HG03457 (cell line): ENCODE measurements around the gene RNF130.
"Not testable (repeated sequence)": the region's sequence is repeated elsewhere in the genome, so short reads cannot be mapped to it uniquely, and the experiment has no call there.

Source experiments
- ATAC-seq: cut with Tn5 transposase; IDR thresholded peaks from one replicate; pipeline ENCODE4 v1.9.1; 2021; ENCODE audit warnings: moderate number of reproducible peaks; ENCODE audit not compliant: unreplicated experiment

The RNF130 gene

GRCh38 chr5:180026320-180026719, 45.2 kb downstream of the RNF130 start:
- ATAC-seq, result no peak

DNA sequence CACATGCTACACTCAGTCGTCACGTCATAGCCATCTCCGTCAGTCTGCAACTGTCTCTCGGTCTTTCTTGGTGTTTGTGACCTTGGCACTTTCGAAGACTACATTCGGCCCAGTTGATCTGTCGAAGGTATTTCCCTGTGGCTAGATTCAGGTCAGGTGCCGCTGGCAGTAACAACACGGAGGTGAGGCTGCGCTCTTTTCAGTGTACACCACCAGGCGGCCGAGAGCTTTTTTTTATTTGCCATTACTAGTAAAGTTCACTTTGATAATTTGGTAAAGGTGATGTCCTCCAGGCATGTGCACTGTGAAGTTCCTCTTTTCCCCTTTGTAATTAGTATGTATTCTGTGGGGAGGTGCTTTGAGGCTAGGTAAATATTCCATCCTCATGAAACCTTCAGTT, 49.7 kb downstream of the RNF130 start:
- ATAC-seq, result no peak

- ATAC-seq, result no peak
These were observed 51.4 kb downstream of the RNF130 start for GRCh38 chr5:180020176-180020575.

DNA sequence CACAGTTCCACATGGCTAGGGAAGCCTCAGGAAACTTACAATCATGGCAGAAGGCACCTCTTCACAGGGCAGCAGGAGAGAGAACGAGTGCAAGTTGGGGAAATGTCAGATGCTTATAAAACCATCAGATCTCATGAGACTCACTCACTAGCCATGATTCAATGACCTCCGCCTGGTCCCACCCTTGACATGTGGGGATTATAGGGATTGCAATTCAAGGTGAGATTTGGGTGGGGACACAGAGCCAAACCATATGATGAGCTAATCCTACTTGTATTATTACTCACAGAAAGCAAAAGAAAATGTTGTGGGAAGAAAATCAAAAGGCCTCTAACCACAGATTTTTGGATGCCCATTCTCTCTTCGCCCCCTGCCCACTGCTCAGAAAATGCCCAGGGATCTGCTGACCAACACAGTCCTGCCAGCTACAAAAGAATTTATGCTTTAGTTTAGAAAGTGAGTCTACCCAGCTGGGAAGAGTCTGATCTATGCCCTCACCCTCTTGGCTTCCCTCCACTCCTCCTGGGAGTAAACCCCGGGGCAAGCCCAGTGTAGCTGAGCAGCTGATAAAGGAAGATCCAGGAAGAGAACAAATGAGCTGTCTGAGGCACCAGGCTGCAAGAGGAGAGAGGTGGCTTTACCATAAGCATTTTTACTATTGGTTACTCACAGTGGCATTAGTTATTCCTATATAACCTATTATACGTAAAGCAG, 53.1 kb downstream of the RNF130 start:
- no peak for ATAC-seq

DNA sequence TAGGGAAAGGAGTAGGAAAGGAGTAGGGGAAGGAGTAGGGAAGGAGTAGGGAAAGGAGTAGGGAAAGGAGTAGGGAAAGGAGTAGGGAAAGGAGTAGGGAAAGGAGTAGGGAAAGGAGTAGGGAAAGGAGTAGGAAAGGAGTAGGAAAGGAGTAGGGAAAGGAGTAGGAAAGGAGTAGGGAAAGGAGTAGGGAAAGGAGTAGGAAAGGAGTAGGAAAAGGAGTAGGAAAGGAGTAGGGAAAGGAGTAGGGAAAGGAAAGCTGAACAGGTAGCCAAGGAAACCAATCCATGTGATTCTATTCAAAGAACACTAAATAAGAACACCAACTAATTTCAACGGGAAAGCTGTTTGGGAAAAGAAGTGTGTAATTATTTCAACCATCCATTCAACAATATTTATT, 56.0 kb downstream of the RNF130 start:
- ATAC-seq, result not testable (repeated sequence)

- no peak for ATAC-seq
These were observed 57.9 kb downstream of the RNF130 start for GRCh38 chr5:180013678-180014077.

- ATAC-seq, result no peak
These were observed 59.2 kb downstream of the RNF130 start for GRCh38 chr5:180012316-180012715.

DNA sequence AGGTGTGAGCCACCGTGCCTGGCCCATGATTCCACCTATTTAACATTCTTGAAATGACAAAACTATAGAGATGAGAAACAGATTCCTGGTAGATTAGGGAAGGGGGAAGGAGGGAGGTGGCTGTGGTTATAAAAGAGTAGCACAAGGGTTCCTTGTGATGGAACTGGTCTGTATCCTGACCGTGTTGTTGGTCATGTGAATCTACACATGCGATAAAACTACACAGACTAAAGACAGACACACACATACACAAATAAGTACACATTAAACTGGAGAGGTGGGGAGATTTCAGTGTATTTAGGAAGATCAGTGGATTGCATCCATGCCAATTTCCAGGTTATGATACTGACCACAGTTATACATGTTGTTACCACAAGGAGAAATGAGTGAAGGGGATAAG, 60.9 kb downstream of the RNF130 start:
- ATAC-seq, result no peak

DNA sequence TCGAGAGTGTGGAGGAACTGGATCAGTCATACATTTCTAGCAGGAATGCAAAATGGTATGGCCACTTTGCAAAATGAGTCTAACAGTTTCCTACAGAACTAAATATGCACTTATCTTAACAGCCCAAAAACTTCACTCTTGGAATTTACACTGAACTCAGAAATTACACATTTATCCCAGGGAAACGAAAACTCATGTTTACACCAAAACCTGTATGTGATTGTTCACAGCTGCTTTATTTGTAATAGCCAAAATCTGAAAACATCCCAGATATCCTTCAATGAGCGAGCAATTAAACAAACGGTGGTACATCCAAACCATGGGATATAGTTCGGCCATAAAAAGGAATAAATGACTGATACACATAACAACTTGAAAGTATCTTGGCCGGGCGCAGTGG, 62.0 kb downstream of the RNF130 start:
- no peak for ATAC-seq

GRCh38 chr5:180008433-180008832, 63.1 kb downstream of the RNF130 start:
- no peak for ATAC-seq

GRCh38 chr5:180007582-180007981, 64.0 kb downstream of the RNF130 start:
- no peak for ATAC-seq

- ATAC-seq, result no peak
These were observed 65.4 kb downstream of the RNF130 start for GRCh38 chr5:180006141-180006540.

DNA sequence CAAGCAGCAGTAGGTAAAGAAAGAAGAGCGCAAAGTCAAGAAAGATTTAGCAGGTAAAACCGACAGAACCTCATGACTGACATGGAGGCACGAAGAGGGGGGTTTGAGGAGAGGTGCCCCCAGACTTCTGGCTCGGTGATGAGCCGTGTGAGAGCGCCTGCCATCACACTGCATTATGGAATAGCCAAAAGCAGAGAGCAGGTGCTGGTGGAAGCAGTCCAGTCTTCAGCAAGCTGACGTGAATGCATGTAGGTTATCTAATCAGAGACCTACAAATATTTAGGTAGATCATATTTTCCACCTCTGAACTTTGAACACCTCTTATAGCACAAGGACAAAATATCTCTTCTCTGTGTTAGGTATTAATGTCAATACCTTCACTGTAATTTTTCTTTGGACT, 68.4 kb downstream of the RNF130 start:
- ATAC-seq, result no peak

DNA sequence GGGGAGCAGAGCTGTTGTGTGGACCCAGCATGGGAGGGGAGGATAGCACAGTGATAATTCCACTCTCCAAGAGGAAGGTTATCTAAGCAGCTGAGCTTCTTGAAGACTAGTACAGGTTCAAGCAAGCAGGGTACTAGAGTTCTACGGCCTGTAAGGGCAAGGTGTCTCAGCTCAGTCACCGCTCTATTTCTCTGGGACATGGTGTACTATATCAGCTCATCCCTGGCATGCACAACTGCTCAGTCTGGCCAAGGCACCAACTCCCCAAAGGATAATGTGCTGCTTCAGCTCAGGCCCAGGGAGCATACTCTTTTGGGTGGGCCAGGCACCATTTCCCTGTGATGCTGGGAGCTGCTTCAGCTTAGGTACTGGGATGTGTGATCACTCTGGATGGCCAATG, 69.8 kb downstream of the RNF130 start:
- no peak for ATAC-seq

- ATAC-seq, result no peak
These were observed 70.4 kb downstream of the RNF130 start for GRCh38 chr5:180001136-180001535.

- no peak for ATAC-seq
These were observed 73.1 kb downstream of the RNF130 start for GRCh38 chr5:179998485-179998884.

- ATAC-seq, result no peak
These were observed 76.8 kb downstream of the RNF130 start for GRCh38 chr5:179994583-179995323.

GRCh38 chr5:179992855-179993254, 78.7 kb downstream of the RNF130 start:
- ATAC-seq, result not testable (repeated sequence)

- ATAC-seq, result no peak
These were observed 80.5 kb downstream of the RNF130 start for GRCh38 chr5:179991106-179991505.

GRCh38 chr5:179990525-179990924, 81.0 kb downstream of the RNF130 start:
- not testable (repeated sequence) for ATAC-seq

GRCh38 chr5:179986328-179986727, 85.2 kb downstream of the RNF130 start:
- ATAC-seq, result no peak

DNA sequence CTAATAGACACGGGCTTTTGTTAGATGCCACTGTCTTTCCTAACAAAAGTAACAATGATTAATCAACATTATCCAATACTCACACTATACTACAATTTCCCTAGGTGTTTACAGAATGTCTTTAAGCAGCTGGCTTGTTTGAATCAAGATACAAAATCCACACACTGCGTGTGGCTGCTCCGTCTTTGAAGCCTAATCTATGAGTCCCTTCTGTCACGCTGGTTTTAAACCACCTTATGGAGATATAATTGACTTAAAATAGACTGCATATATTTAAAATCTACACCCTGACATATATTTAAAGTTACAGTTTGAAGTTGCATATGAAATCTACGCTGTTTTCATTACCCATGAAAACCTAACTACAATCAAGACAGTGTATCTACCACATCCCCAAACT, 89.9 kb downstream of the RNF130 start:
- ATAC-seq, result no peak

- no peak for ATAC-seq
These were observed 90.8 kb downstream of the RNF130 start for GRCh38 chr5:179980767-179981166.
